OCI-LY3 (cell line): ENCODE measurements around the gene PSMG2.

ENCODE experiments used
- H2AFZ ChIP-seq: fragments of 200-600, 300-600 bp; shearing (Covaris generic); 2 replicates; pipeline ENCODE4 v1.6.0; 2014; ENCODE audit warnings: antibody characterized with exemption, low read depth, low read length
- H3K27ac ChIP-seq: fragments of 200-600, 300-600 bp; sonication (generic); 2 replicates; pipeline ENCODE4 v1.5.1; 2014; ENCODE audit warnings: mild to moderate bottlenecking, low read length, moderate library complexity, mixed read lengths
- H3K27me3 ChIP-seq: fragments of 200-600, 300-600 bp; sonication (generic); 2 replicates; pipeline ENCODE4 v1.6.1; 2014; ENCODE audit warnings: low read depth, low read length, mixed read lengths
- H3K36me3 ChIP-seq: fragments of 200-600, 300-600 bp; sonication (generic); replicated peaks from 2 replicates; pipeline ENCODE3; 2014; ENCODE audit warnings: low read depth, low read length, mixed read lengths
- H3K4me1 ChIP-seq: fragments of 300-600, 200-600 bp; sonication (generic); 2 replicates; pipeline ENCODE4 v1.6.1; 2014; ENCODE audit warnings: low read length, mixed read lengths
- H3K4me2 ChIP-seq: fragments of 200-600, 300-600 bp; sonication (generic); 2 replicates; pipeline ENCODE4 v1.6.1; 2014; ENCODE audit warnings: low read length, mixed read lengths
- H3K4me3 ChIP-seq: fragments of 300-600, 200-600 bp; sonication (generic); 2 replicates; pipeline ENCODE4 v1.5.1; 2014; ENCODE audit warnings: antibody characterized with exemption, mild to moderate bottlenecking, low read length, moderate library complexity
- H3K79me2 ChIP-seq: fragments of 300-600, 200-600 bp; shearing (Covaris generic); 2 replicates; pipeline ENCODE4 v1.6.1; 2014; ENCODE audit warnings: mild to moderate bottlenecking, low read length, mixed read lengths
- H3K9ac ChIP-seq: fragments of 300-600, 200-600 bp; shearing (Covaris generic); 2 replicates; pipeline ENCODE4 v1.6.0; 2014; ENCODE audit warnings: mild to moderate bottlenecking, low read length, moderate library complexity
- H3K9me3 ChIP-seq: fragments of 200-600, 300-600 bp; shearing (Covaris generic); 2 replicates; pipeline ENCODE4 v1.6.1; 2014; ENCODE audit warnings: low read length, mixed read lengths; ENCODE audit not compliant: insufficient read depth
- H4K20me1 ChIP-seq: fragments of 200-600, 300-600 bp; sonication (generic); 2 replicates; pipeline ENCODE4 v1.6.1; 2016; ENCODE audit warnings: low read length, mixed read lengths; ENCODE audit not compliant: insufficient read depth
- CTCF ChIP-seq: fragments of 200-600, 300-600 bp; sonication (generic); IDR thresholded peaks from 2 replicates; pipeline ENCODE4 v1.5.1; 2014; ENCODE audit warnings: antibody characterized with exemption, low read length, low read depth
- EZH2phosphoT487 ChIP-seq: fragments of 200-600 bp; shearing (Covaris generic); IDR thresholded peaks from 2 replicates; pipeline ENCODE4 v1.6.1; 2018; ENCODE audit warnings: antibody characterized with exemption, mixed run types, low read depth

The PSMG2 gene

GRCh38 chr18:12702221-12703095 is at the start of gene PSMG2, which contains the start of gene CEP76:
Gene PSMG2, plus strand, starts transcription at chr18:12703042. Its CDS starts 66 bp downstream, at chr18:12703108.
Gene CEP76, minus strand, starts transcription at chr18:12702723. Its CDS starts 175 bp downstream, at chr18:12702548.
- Histone ChIP-seq H3K4me1 (peaks cover 24% of the 10 kb centered on the region), H3K9me3 (no peaks in the 10 kb centered on the region), H3K27ac (peak within 1 kb of the TSS; percentile 77), H3K4me3 (peak within 1 kb of the TSS; percentile 85), H3K9ac (peak within 1 kb of the TSS; percentile 88), H2AFZ (peak within 1 kb of the TSS; percentile 89), H3K27me3 (no peaks in the 10 kb centered on the region), H3K4me2 (peak within 1 kb of the TSS; percentile 72), H4K20me1 (peaks cover 8% of the 10 kb centered on the region; the same call in 1 of the 2 replicates), H3K79me2 (peaks cover 72% of the 10 kb centered on the region), H3K36me3 (peaks cover 28% of the 10 kb centered on the region)
- TF ChIP-seq EZH2phosphoT487 (no peak), CTCF (no peak)

GRCh38 chr18:12654971-12655370 is 47.9 kb upstream of the PSMG2 start:
- Histone ChIP-seq H4K20me1 (no peaks in the 10 kb centered on the region; the same call in 1 of the 2 replicates), H3K9me3 (no peaks in the 10 kb centered on the region), H3K79me2 (peaks cover 33% of the 10 kb centered on the region), H3K27ac (no peak overlapping the region), H3K27me3 (no peaks in the 10 kb centered on the region), H3K4me3 (no peak overlapping the region), H2AFZ (no peak overlapping the region), H3K36me3 (no peaks in the 10 kb centered on the region), H3K9ac (no peak overlapping the region), H3K4me1 (peaks cover 13% of the 10 kb centered on the region; the same call in 1 of the 2 replicates), H3K4me2 (no peak overlapping the region)
- TF ChIP-seq CTCF (no peak), EZH2phosphoT487 (no peak)

- Histone ChIP-seq H3K4me1 (peaks cover 13% of the 10 kb centered on the region; the same call in 1 of the 2 replicates), H3K9ac (peak overlapping the region; percentile 68), H3K4me3 (peak overlapping the region; percentile 87), H3K9me3 (no peaks in the 10 kb centered on the region), H2AFZ (peak overlapping the region; percentile 22; the same call in 1 of the 2 replicates), H4K20me1 (no peaks in the 10 kb centered on the region; the same call in 1 of the 2 replicates), H3K4me2 (peak overlapping the region; percentile 80), H3K79me2 (peaks cover 26% of the 10 kb centered on the region), H3K27me3 (no peaks in the 10 kb centered on the region), H3K27ac (no peak overlapping the region), H3K36me3 (no peaks in the 10 kb centered on the region)
- TF ChIP-seq EZH2phosphoT487 (no peak), CTCF (no peak)
Measured at GRCh38 chr18:12656605-12656937, 46.3 kb upstream of the PSMG2 start.
